HFFc6 (cell line): ENCODE results near the gene GRIN2A. TPM values are rescaled to one million over a fixed set of nuclear protein-coding genes. Genes with fewer than 3 reads are reported as not detected.

Experiments used
- DNase-seq: peaks from one replicate; pipeline ENCODE4 v3.0.0-alpha.2; 2018
- H3K27ac Mint-ChIP-seq: 2 replicates; pipeline ENCODE4 v1.8.0; 2020; ENCODE audit warnings: mild to moderate bottlenecking, mixed read lengths
- H3K27me3 Mint-ChIP-seq: 2 replicates; pipeline ENCODE4 v1.8.0; 2021; ENCODE audit warnings: mild to moderate bottlenecking, moderate library complexity, mixed read lengths; ENCODE audit not compliant: insufficient read depth
- H3K36me3 Mint-ChIP-seq: 2 replicates; pipeline ENCODE4 v1.8.0; 2021; ENCODE audit warnings: low read depth, mixed read lengths
- H3K4me1 Mint-ChIP-seq: 2 replicates; pipeline ENCODE4 v1.8.0; 2020; ENCODE audit warnings: low read depth, mixed read lengths
- H3K4me3 Mint-ChIP-seq: 2 replicates; pipeline ENCODE4 v1.8.0; 2020; ENCODE audit warnings: mild to moderate bottlenecking, moderate library complexity, mixed read lengths
- H3K9me3 Mint-ChIP-seq: 2 replicates; pipeline ENCODE4 v1.8.0; 2020; ENCODE audit warnings: mild to moderate bottlenecking, mixed read lengths
- CTCF ChIP-seq: fragments of 200-600 bp; sonication (generic); IDR thresholded peaks from 2 replicates; pipeline ENCODE4 v1.5.0; 2021; ENCODE audit warnings: antibody characterized with exemption, mild to moderate bottlenecking
- total RNA-seq, 6 experiments: library from RNA; stranded (reverse); fragmentation: NEBNext Ultra II Directional; extraction: Animal tissue kit (Norgen Biotek cat#: 25700); gene quantifications; 2 replicates in 1 of 6; 3 replicates in 5 of 6; pipeline ENCODE4 v1.2.3, GENCODE V29; 2021

GRIN2A gene
- total RNA-seq, 6 experiments from 2014 or later, result 0.02 to 0.18 (median 0.08) TPM; not detected in 1

GRCh38 chr16:10150906-10151305 lies 31.3 kb downstream of the GRIN2A start:
- TF ChIP-seq CTCF, result no peak
- Mint-ChIP-seq H3K27me3 (peaks cover 41% of the 10 kb centered on the region), H3K9me3 (no peaks in the 10 kb centered on the region), H3K27ac (no peak overlapping the region), H3K36me3 (no peaks in the 10 kb centered on the region), H3K4me3 (no peak overlapping the region), H3K4me1 (peaks cover 12% of the 10 kb centered on the region)
- DNase-seq, result no peak

- Mint-ChIP-seq H3K36me3 (no peaks in the 10 kb centered on the region), H3K27ac (no peak overlapping the region), H3K4me3 (no peak overlapping the region), H3K9me3 (no peaks in the 10 kb centered on the region), H3K27me3 (peaks cover 38% of the 10 kb centered on the region), H3K4me1 (no peaks in the 10 kb centered on the region)
- TF ChIP-seq CTCF, result no peak
- no peak for DNase-seq
These were observed 36.6 kb downstream of the GRIN2A start for GRCh38 chr16:10145542-10146035.

GRCh38 chr16:10141671-10142070 lies 40.6 kb downstream of the GRIN2A start:
- no peaks in the 10 kb centered on the region for H3K36me3 Mint-ChIP-seq

GRCh38 chr16:10138881-10139280 lies 43.3 kb downstream of the GRIN2A start:
- H3K27ac Mint-ChIP-seq, result no peak overlapping the region

More at GRCh38 chr16:10141671-10142070, 40.6 kb downstream of the GRIN2A start:
- no peaks in the 10 kb centered on the region for H3K9me3 Mint-ChIP-seq
- H3K27me3 Mint-ChIP-seq, result peaks cover 15% of the 10 kb centered on the region
- H3K4me1 Mint-ChIP-seq, result no peaks in the 10 kb centered on the region
- H3K27ac Mint-ChIP-seq, result no peak overlapping the region
- H3K4me3 Mint-ChIP-seq, result no peak overlapping the region
- TF ChIP-seq CTCF, result no peak
- DNase-seq, result no peak

GRCh38 chr16:10137341-10137740 lies 44.9 kb downstream of the GRIN2A start:
- DNase-seq, result no peak
- no peak for TF ChIP-seq CTCF
- Mint-ChIP-seq H3K4me1 (no peaks in the 10 kb centered on the region), H3K9me3 (no peaks in the 10 kb centered on the region), H3K4me3 (no peak overlapping the region), H3K36me3 (peaks cover 3% of the 10 kb centered on the region; the same call in 1 of the 2 replicates), H3K27me3 (peaks cover 14% of the 10 kb centered on the region), H3K27ac (no peak overlapping the region)

More at GRCh38 chr16:10138881-10139280, 43.3 kb downstream of the GRIN2A start:
- no peaks in the 10 kb centered on the region for H3K9me3 Mint-ChIP-seq
- TF ChIP-seq CTCF, result no peak
- DNase-seq, result no peak
- H3K36me3 Mint-ChIP-seq, result no peaks in the 10 kb centered on the region
- H3K27me3 Mint-ChIP-seq, result peaks cover 10% of the 10 kb centered on the region
- H3K4me1 Mint-ChIP-seq, result no peaks in the 10 kb centered on the region
- H3K4me3 Mint-ChIP-seq, result no peak overlapping the region
